ENCODE results near the gene KDM4C.

DNA sequence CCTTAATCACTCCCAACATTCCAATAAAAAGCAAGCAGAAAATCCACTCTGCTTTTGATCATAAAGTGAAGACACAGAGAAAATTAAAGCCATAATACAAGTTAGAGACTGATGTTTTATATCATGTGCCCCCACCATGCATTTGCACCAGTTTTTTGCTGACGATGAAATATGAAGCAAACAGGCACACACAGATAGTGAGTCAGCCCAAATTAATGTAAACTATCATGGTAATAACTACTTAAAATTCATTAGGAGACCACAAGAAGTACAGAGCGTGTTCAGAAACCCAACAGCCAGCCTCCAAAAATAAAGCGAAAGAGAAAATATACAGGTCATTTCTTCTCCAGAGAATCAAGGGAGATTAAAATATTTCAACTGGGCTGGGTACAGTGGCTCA is 46.4 kb upstream of the KDM4C start:
- TF ChIP-seq SIN3A (IDR thresholded peaks at IDR 0.05; ENCODE audit: borderline replicate concordance, insufficient read depth, low read depth, low read length) (no peak), POLR2AphosphoS5 (IDR thresholded peaks at IDR 0.05; ENCODE audit: low read depth, low read length) (no peak)
- TF ChIP-seq, protein P1, sequence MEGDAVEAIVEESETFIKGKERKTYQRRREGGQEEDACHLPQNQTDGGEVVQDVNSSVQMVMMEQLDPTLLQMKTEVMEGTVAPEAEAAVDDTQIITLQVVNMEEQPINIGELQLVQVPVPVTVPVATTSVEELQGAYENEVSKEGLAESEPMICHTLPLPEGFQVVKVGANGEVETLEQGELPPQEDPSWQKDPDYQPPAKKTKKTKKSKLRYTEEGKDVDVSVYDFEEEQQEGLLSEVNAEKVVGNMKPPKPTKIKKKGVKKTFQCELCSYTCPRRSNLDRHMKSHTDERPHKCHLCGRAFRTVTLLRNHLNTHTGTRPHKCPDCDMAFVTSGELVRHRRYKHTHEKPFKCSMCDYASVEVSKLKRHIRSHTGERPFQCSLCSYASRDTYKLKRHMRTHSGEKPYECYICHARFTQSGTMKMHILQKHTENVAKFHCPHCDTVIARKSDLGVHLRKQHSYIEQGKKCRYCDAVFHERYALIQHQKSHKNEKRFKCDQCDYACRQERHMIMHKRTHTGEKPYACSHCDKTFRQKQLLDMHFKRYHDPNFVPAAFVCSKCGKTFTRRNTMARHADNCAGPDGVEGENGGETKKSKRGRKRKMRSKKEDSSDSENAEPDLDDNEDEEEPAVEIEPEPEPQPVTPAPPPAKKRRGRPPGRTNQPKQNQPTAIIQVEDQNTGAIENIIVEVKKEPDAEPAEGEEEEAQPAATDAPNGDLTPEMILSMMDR (IDR thresholded peaks at IDR 0.05): no peak
